ENCODE measurements around the gene C16orf86.

GRCh38 chr16:67672306-67672705 is 5.7 kb downstream of the C16orf86 start:
- TF ChIP-seq CTCF (IDR thresholded peaks at IDR 0.05; ENCODE audit: low read depth, low read length, poor library complexity, severe bottlenecking) (no peak), EZH2phosphoT487 (IDR thresholded peaks at IDR 0.05; ENCODE audit: borderline replicate concordance, low read length) (no peak)

Data from DOHH2 (cell line).